Liver (tissue), 9 donors: Measurements from ENCODE around the gene PDCD10. TPM values are rescaled to one million over a fixed set of nuclear protein-coding genes. Genes with fewer than 3 reads are reported as not detected.
A peak's percentile ranks its signal among the peaks of the same experiment; 100 is the strongest.

Experiments
- DNase-seq: peaks from one replicate; pipeline ENCODE4 v3.0.0-alpha.2; 2017; ENCODE audit warnings: low spot score
- H3K27ac ChIP-seq, 2 donors: one replicate each; pipeline ENCODE4 v1.7.0; 2013; ENCODE audit warnings: inconsistent platforms in 2 of 2, low read length in 2 of 2, control low read depth in 1 of 2, low read depth in 1 of 2, mild to moderate bottlenecking in 1 of 2
- H3K27me3 ChIP-seq, 4 donors: one replicate each; pipeline versions ENCODE4 v1.6.1 to v1.7.0; 2013; ENCODE audit warnings: low read length in 3 of 4, inconsistent platforms in 1 of 4, mild to moderate bottlenecking in 1 of 4, moderate library complexity in 1 of 4; ENCODE audit not compliant: control insufficient read depth in 4 of 4, insufficient read depth in 4 of 4
- H3K36me3 ChIP-seq, 4 donors: one replicate each; pipeline versions ENCODE4 v1.6.1 to v1.7.0; 2013; ENCODE audit warnings: low read length in 3 of 4, mild to moderate bottlenecking in 3 of 4, low read depth in 1 of 4, moderate library complexity in 1 of 4; ENCODE audit not compliant: control insufficient read depth in 4 of 4, insufficient read depth in 3 of 4
- H3K4me1 ChIP-seq, 4 donors: one replicate each; pipeline versions ENCODE4 v1.6.1 to v1.7.0; 2013; ENCODE audit warnings: low read length in 3 of 4, mild to moderate bottlenecking in 3 of 4, moderate library complexity in 1 of 4; ENCODE audit not compliant: control insufficient read depth in 4 of 4, insufficient read depth in 4 of 4
- H3K4me3 ChIP-seq, 3 donors: one replicate each; pipeline versions ENCODE4 v1.6.1 to v1.7.0; 2013; ENCODE audit warnings: low read length in 3 of 3, control low read depth in 1 of 3, low read depth in 1 of 3, mild to moderate bottlenecking in 1 of 3
- H3K9ac ChIP-seq, 2 donors: one replicate each; pipeline ENCODE4 v1.7.0; 2013; ENCODE audit warnings: low read length in 2 of 2, mild to moderate bottlenecking in 2 of 2, moderate library complexity in 2 of 2, control low read depth in 1 of 2, low read depth in 1 of 2
- H3K9me3 ChIP-seq, 4 donors: one replicate each; pipeline versions ENCODE4 v1.6.1 to v1.7.0; 2013; ENCODE audit warnings: low read length in 3 of 4; ENCODE audit not compliant: control insufficient read depth in 4 of 4
- ATF3 ChIP-seq: IDR thresholded peaks from 2 replicates; pipeline ENCODE4 v1.6.1; 2016; ENCODE audit warnings: antibody characterized with exemption
- EGR1 ChIP-seq, 2 donors: IDR thresholded peaks; 2 replicates each; pipeline ENCODE4 v1.6.1; 2016 to 2018; ENCODE audit warnings: antibody characterized with exemption in 2 of 2, low read depth in 2 of 2
- FOXA2 ChIP-seq: IDR thresholded peaks from 2 replicates; pipeline ENCODE4 v1.6.1; 2016; ENCODE audit warnings: antibody characterized with exemption
- GABPA ChIP-seq, 2 donors: IDR thresholded peaks in 1 of 2; conservative IDR thresholded peaks in 1 of 2; 2 replicates each; pipeline ENCODE4 v1.6.1; 2016; ENCODE audit warnings: antibody characterized with exemption in 2 of 2, mild to moderate bottlenecking in 1 of 2, moderate library complexity in 1 of 2
- HNF4A ChIP-seq, 2 donors: conservative IDR thresholded peaks; 2 replicates each; pipeline ENCODE4 v1.6.1; 2016; ENCODE audit warnings: antibody characterized with exemption in 2 of 2, mild to moderate bottlenecking in 2 of 2
- HNF4G ChIP-seq: IDR thresholded peaks from 2 replicates; pipeline ENCODE4 v1.6.1; 2016; ENCODE audit warnings: antibody characterized with exemption
- NR2F2 ChIP-seq: IDR thresholded peaks from 2 replicates; pipeline ENCODE4 v1.6.1; 2016; ENCODE audit warnings: antibody characterized with exemption
- RAD21 ChIP-seq, 2 donors: IDR thresholded peaks; 2 replicates each; pipeline ENCODE4 v1.6.1; 2016; ENCODE audit warnings: antibody characterized with exemption in 2 of 2, mild to moderate bottlenecking in 2 of 2
- REST ChIP-seq: IDR thresholded peaks from 2 replicates; pipeline ENCODE4 v1.6.1; 2016; ENCODE audit warnings: antibody characterized with exemption, mild to moderate bottlenecking
- RXRA ChIP-seq, 2 donors: IDR thresholded peaks; 2 replicates each; pipeline ENCODE4 v1.6.1; 2017 to 2018; ENCODE audit warnings: antibody characterized with exemption in 2 of 2, mild to moderate bottlenecking in 1 of 2
- SP1 ChIP-seq: IDR thresholded peaks from 2 replicates; pipeline ENCODE4 v1.6.1; 2018; ENCODE audit warnings: antibody characterized with exemption, mild to moderate bottlenecking
- TAF1 ChIP-seq: conservative IDR thresholded peaks from 2 replicates; pipeline ENCODE4 v1.6.1; 2016; ENCODE audit warnings: antibody characterized with exemption, mild to moderate bottlenecking
- YY1 ChIP-seq: IDR thresholded peaks from 2 replicates; pipeline ENCODE4 v1.6.1; 2016; ENCODE audit warnings: antibody characterized with exemption, mild to moderate bottlenecking
- ZBTB33 ChIP-seq: IDR thresholded peaks from 2 replicates; pipeline ENCODE4 v1.6.1; 2016; ENCODE audit warnings: antibody characterized with exemption
- WGBS: extraction: QIAGEN DNeasy Blood & Tissue Kit; methylation state at CpG from one replicate; pipeline ENCODE4 v1.1.7; 2013; 5-methylcytosine and 5-hydroxymethylcytosine counted together
- polyA plus RNA-seq, 2 donors: library from polyadenylated mRNA; stranded (reverse) in 1 of 2; unstranded in 1 of 2; fragments of 200-250 nt in 1 of 2; fragments of >200 nt in 1 of 2; fragmentation: Nextera tagmentation in 1 of 2; extraction: Ambion mirVana in 1 of 2; gene quantifications; one replicate each; pipeline versions ENCODE4 v1.2.1 to v1.2.3, GENCODE V29; 2013 to 2015
- total RNA-seq, 2 donors: library from RNA; depleted of rRNA; stranded (reverse); fragments of >200 nt; gene quantifications; one replicate each; pipeline ENCODE4 v1.2.3, GENCODE V29; 2014
- donor health status: healthy.
- donor health status: healthy.
- donor health status: healthy.
- donor health status: healthy.
- donor health status: healthy.

The PDCD10 gene
- total and polyA plus RNA-seq, 4 donors: 17.5 to 84.0 (median 22.5) TPM

DNA sequence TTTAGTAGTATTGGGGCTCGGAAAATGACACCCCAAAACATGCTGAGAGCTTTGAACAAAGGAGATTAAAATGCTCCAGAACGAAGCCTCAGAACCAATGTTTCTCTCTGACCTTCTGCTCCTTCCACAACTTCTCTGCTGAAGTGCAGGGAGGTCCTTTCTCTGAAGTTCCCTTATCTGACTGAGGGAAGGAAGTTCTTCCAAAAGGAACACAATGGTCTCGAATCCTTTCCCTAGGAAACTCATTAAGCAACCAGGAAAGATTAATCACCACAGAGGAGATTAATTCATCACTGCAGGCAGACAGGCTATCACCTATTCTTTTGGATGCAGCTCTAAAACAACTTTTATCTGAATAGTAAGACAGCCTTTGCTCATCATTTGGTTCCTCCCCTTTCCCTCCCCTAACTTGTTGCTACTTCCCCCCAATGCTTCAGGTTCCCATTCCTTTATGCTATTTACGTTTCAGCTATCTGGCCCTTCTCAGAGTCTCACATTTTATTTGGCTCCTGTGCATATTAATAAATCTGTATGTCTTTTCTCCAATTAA is 62.7 kb downstream of the PDCD10 start:
- peaks cover 3 to 6% (median 4%) of the 10 kb centered on the region in 4 donors for H3K4me1 ChIP-seq
- DNase-seq: no peak
- H3K36me3 ChIP-seq: peaks cover 0 to 8% (median 6%) of the 10 kb centered on the region in 4 donors
- H3K9me3 ChIP-seq: peaks cover 0 to 16% (median 4%) of the 10 kb centered on the region in 4 donors
- TF ChIP-seq EGR1 (IDR thresholded peaks at IDR 0.05; ENCODE audit: low read depth in 2 of 2): no peak
- TF ChIP-seq REST: no peak
- no peak for TF ChIP-seq RAD21 (IDR thresholded peaks at IDR 0.05)
- no peak for TF ChIP-seq GABPA (IDR thresholded peaks at IDR 0.05 in 1 of 2, conservative IDR thresholded peaks at IDR 0.05 in 1 of 2)
- TF ChIP-seq NR2F2: peak; percentile 41
- H3K9ac ChIP-seq: no peak overlapping the region
- no peaks in the 10 kb centered on the region for H3K27me3 ChIP-seq
- 84% methylated on average over 4 of the region's 4 CpGs for WGBS
- H3K27ac ChIP-seq: no peak overlapping the region
- H3K4me3 ChIP-seq: no peak overlapping the region

DNA sequence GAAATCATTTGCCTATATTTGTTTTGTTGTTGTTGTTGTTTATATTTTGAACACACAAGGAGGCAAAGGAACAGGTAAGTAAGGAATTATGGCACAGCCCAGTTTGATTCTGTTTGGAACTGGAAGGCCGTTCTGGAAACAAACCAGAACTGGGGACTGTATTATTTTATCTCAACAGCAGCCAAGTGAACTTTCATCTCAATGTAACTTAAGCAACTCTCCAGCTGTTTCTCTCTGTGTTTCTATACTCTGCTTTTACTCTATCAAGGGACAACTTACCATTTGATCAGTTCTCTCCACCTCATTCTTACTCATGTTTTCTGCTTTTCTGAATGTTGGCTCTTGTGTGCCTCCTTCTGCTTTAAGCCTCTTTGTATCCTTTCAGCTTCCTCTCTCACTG is 65.0 kb downstream of the PDCD10 start:
- Histone ChIP-seq H3K4me1 (peaks cover 3 to 6% (median 4%) of the 10 kb centered on the region in 4 donors), H3K27me3 (no peaks in the 10 kb centered on the region), H3K36me3 (peaks cover 0 to 2% (median under 1%) of the 10 kb centered on the region in 4 donors), H3K9me3 (no peaks in the 10 kb centered on the region), H3K9ac (no peak overlapping the region), H3K27ac (no peak overlapping the region), H3K4me3 (no peak overlapping the region)
- TF ChIP-seq FOXA2 (no peak), SP1 (peak; percentile 19), TAF1 (no peak), RXRA (IDR thresholded peaks at IDR 0.05) (no peak), HNF4G (peak; percentile 65), YY1 (no peak), RAD21 (IDR thresholded peaks at IDR 0.05) (peak in 1 of 2 donors; percentile 13), NR2F2 (no peak), HNF4A (conservative IDR thresholded peaks at IDR 0.05) (peak; percentile 74 to 83), ATF3 (no peak), ZBTB33 (no peak)
- DNase-seq: no peak
- WGBS: 26% methylated on average over 1 of the region's 1 CpG
